H9 (cell line): ENCODE measurements around the gene DPYD. TPM values are rescaled to one million over a fixed set of nuclear protein-coding genes. Genes with fewer than 3 reads are reported as not detected.

Experiments used
- DNase-seq: peaks from one replicate; pipeline ENCODE4 v3.0.0-alpha.2; 2017
- H2AFZ ChIP-seq: one replicate; pipeline ENCODE4 v1.6.1; 2013; ENCODE audit warnings: mild to moderate bottlenecking, low read length, control low read depth, moderate library complexity
- H2AK5ac ChIP-seq: 2 replicates; pipeline ENCODE4 v1.6.1; 2013; ENCODE audit warnings: low read length, control low read depth, mixed read lengths; ENCODE audit not compliant: insufficient read length
- H2BK120ac ChIP-seq: one replicate; pipeline ENCODE4 v1.6.1; 2013; ENCODE audit warnings: low read depth, mild to moderate bottlenecking, low read length, control low read depth, inconsistent platforms; ENCODE audit not compliant: poor library complexity, severe bottlenecking
- H2BK12ac ChIP-seq: 2 replicates; pipeline ENCODE4 v1.6.1; 2013; ENCODE audit warnings: low read length, control low read depth, mixed read lengths, low read depth; ENCODE audit not compliant: insufficient read length
- H2BK15ac ChIP-seq: 2 replicates; pipeline ENCODE4 v1.6.1; 2013; ENCODE audit warnings: low read depth, low read length, control low read depth
- H2BK20ac ChIP-seq: one replicate; pipeline ENCODE4 v1.6.1; 2013; ENCODE audit warnings: low read depth, mild to moderate bottlenecking, low read length, control low read depth, inconsistent platforms; ENCODE audit not compliant: poor library complexity, severe bottlenecking
- H2BK5ac ChIP-seq: 2 replicates; pipeline ENCODE4 v1.6.1; 2013; ENCODE audit warnings: low read length, control low read depth, mixed read lengths; ENCODE audit not compliant: insufficient read length
- H3K14ac ChIP-seq: 2 replicates; pipeline ENCODE4 v1.6.1; 2013; ENCODE audit warnings: low read length, control low read depth; ENCODE audit not compliant: insufficient read depth
- H3K18ac ChIP-seq: 2 replicates; pipeline ENCODE4 v1.6.1; 2013; ENCODE audit warnings: low read depth, mild to moderate bottlenecking, mixed read lengths, low read length, control low read depth; ENCODE audit not compliant: insufficient read length
- H3K23ac ChIP-seq: 2 replicates; pipeline ENCODE4 v1.6.1; 2013; ENCODE audit warnings: low read length, control low read depth, mixed read lengths, low read depth; ENCODE audit not compliant: insufficient read length
- H3K23me2 ChIP-seq: 2 replicates; pipeline ENCODE4 v1.6.1; 2013; ENCODE audit warnings: low read depth, mild to moderate bottlenecking, mixed read lengths, low read length, control low read depth; ENCODE audit not compliant: insufficient read length, poor library complexity, severe bottlenecking
- H3K27ac ChIP-seq: 2 replicates; pipeline ENCODE4 v1.5.1; 2013; ENCODE audit warnings: low read length, control low read depth, mixed read lengths, low read depth; ENCODE audit not compliant: insufficient read length
- H3K27me3 ChIP-seq: 2 replicates; pipeline ENCODE4 v1.6.1; 2013; ENCODE audit warnings: low read length, control low read depth, inconsistent platforms; ENCODE audit not compliant: insufficient read depth
- H3K4ac ChIP-seq: 2 replicates; pipeline ENCODE4 v1.6.1; 2013; ENCODE audit warnings: low read depth, mild to moderate bottlenecking, control low read depth, inconsistent platforms, low read length, moderate library complexity
- H3K4me1 ChIP-seq: 2 replicates; pipeline ENCODE4 v1.6.1; 2013; ENCODE audit warnings: low read length, control low read depth, inconsistent platforms; ENCODE audit not compliant: insufficient read depth
- H3K4me2 ChIP-seq: 2 replicates; pipeline ENCODE4 v1.6.1; 2013; ENCODE audit warnings: low read length, control low read depth, mixed read lengths; ENCODE audit not compliant: insufficient read length, insufficient read depth
- H3K56ac ChIP-seq: 2 replicates; pipeline ENCODE4 v1.6.1; 2013; ENCODE audit warnings: low read depth, mild to moderate bottlenecking, mixed read lengths, low read length, control low read depth; ENCODE audit not compliant: insufficient read length
- H3K79me1 ChIP-seq: 2 replicates; pipeline ENCODE4 v1.6.1; 2013; ENCODE audit warnings: low read depth, mild to moderate bottlenecking, moderate library complexity, low read length, control low read depth, inconsistent platforms; ENCODE audit not compliant: insufficient read depth, poor library complexity, severe bottlenecking
- H3K79me2 ChIP-seq: 2 replicates; pipeline ENCODE4 v1.6.1; 2013; ENCODE audit warnings: low read length, control low read depth, inconsistent platforms; ENCODE audit not compliant: insufficient read depth
- H3K9ac ChIP-seq: 2 replicates; pipeline ENCODE4 v1.6.1; 2013; ENCODE audit warnings: low read length, control low read depth, mixed read lengths; ENCODE audit not compliant: insufficient read length; ENCODE audit errors: extremely low read depth
- H3K9me3 ChIP-seq: one replicate; pipeline ENCODE4 v1.6.1; 2013; ENCODE audit warnings: low read depth, low read length, inconsistent platforms; ENCODE audit not compliant: control insufficient read depth
- H3T11ph ChIP-seq: one replicate; pipeline ENCODE4 v1.6.1; 2013; ENCODE audit warnings: mild to moderate bottlenecking, low read length, control low read depth, inconsistent platforms
- H4K20me1 ChIP-seq: one replicate; pipeline ENCODE4 v1.6.1; 2013; ENCODE audit not compliant: control insufficient read depth, insufficient read length, insufficient read depth
- H4K5ac ChIP-seq: 2 replicates; pipeline ENCODE4 v1.6.1; 2013; ENCODE audit warnings: low read depth, mild to moderate bottlenecking, mixed read lengths, low read length, control low read depth; ENCODE audit not compliant: insufficient read length
- H4K8ac ChIP-seq: replicated peaks from 2 replicates; pipeline ENCODE4 v1.6.1; 2013; ENCODE audit warnings: low read length, control low read depth, mixed read lengths, low read depth; ENCODE audit not compliant: insufficient read length
- H4K91ac ChIP-seq: 2 replicates; pipeline ENCODE4 v1.6.1; 2013; ENCODE audit warnings: low read depth, mild to moderate bottlenecking, moderate library complexity, mixed read lengths, low read length, control low read depth; ENCODE audit not compliant: insufficient read length
- H3K27ac Mint-ChIP-seq, 3 experiments: 2 replicates in 2 of 3; 3 replicates in 1 of 3; pipeline ENCODE4 v1.8.0; 2020 to 2021; ENCODE audit warnings: mixed read lengths in 3 of 3, mild to moderate bottlenecking in 1 of 3, moderate library complexity in 1 of 3
- H3K27me3 Mint-ChIP-seq: 2 replicates; pipeline ENCODE4 v1.8.0; 2021; ENCODE audit warnings: low read depth, mild to moderate bottlenecking, moderate library complexity, mixed read lengths
- H3K36me3 Mint-ChIP-seq, 3 experiments: 2 replicates in 2 of 3; 3 replicates in 1 of 3; pipeline ENCODE4 v1.8.0; 2020 to 2021; ENCODE audit warnings: low read depth in 3 of 3, mixed read lengths in 3 of 3; ENCODE audit not compliant: insufficient read depth in 1 of 3
- H3K4me1 Mint-ChIP-seq, 2 experiments: 2 replicates each; pipeline ENCODE4 v1.8.0; 2020; ENCODE audit warnings: mixed read lengths in 2 of 2
- H3K4me3 Mint-ChIP-seq, 2 experiments: 2 replicates in 1 of 2; 3 replicates in 1 of 2; pipeline ENCODE4 v1.8.0; 2020 to 2021; ENCODE audit warnings: mild to moderate bottlenecking in 2 of 2, mixed read lengths in 2 of 2, moderate library complexity in 1 of 2
- H3K9me3 Mint-ChIP-seq, 2 experiments: 2 replicates in 1 of 2; 3 replicates in 1 of 2; pipeline ENCODE4 v1.8.0; 2020; ENCODE audit warnings: mild to moderate bottlenecking in 2 of 2, mixed read lengths in 2 of 2, moderate library complexity in 1 of 2
- WGBS: extraction: QIAGEN DNeasy Blood & Tissue Kit; methylation state at CpG from one replicate; pipeline ENCODE4 v1.1.7; 2013; ENCODE audit warnings: missing lambda C conversion rate, low lambda C conversion rate, mixed read lengths; ENCODE audit not compliant: insufficient read length; ENCODE audit errors: extremely low coverage; 5-methylcytosine and 5-hydroxymethylcytosine counted together
- total RNA-seq: library from RNA; stranded (reverse); gene quantifications from 2 replicates; pipeline ENCODE4 v1.2.1, GENCODE V29; 2021
- TF ChIP-seq, protein P1 (sequence below): fragments of 200-600 bp; sonication (generic); conservative IDR thresholded peaks from 3 replicates; pipeline ENCODE4 v1.8.0; 2021; ENCODE audit warnings: antibody characterized with exemption, mild to moderate bottlenecking

Gene DPYD
- total RNA-seq, 1 experiment from 2014 or later, result 0.37 TPM

- no peaks in the 10 kb centered on the region for H3K23me2 ChIP-seq
- H3K9me3 ChIP-seq, result no peaks in the 10 kb centered on the region
- no peak overlapping the region for H2BK5ac ChIP-seq
- no peak overlapping the region for H4K91ac ChIP-seq
- H3K27me3 ChIP-seq, result no peaks in the 10 kb centered on the region
- H3K27ac Mint-ChIP-seq, result no peak overlapping the region
- H3K36me3 Mint-ChIP-seq, result no peaks in the 10 kb centered on the region
- H2AFZ ChIP-seq, result no peak overlapping the region
- no peak overlapping the region for H2BK12ac ChIP-seq
- no peak overlapping the region for H3K18ac ChIP-seq
- H2BK120ac ChIP-seq, result no peak overlapping the region
- H2BK15ac ChIP-seq, result no peak overlapping the region
- no CpG with 5 or more reads among the region's 3 CpGs for WGBS
- H3K79me1 ChIP-seq, result no peaks in the 10 kb centered on the region
- H4K20me1 ChIP-seq, result no peaks in the 10 kb centered on the region
- no peak overlapping the region for H3K56ac ChIP-seq
- H3K4me2 ChIP-seq, result no peak overlapping the region
- TF ChIP-seq, protein P1, sequence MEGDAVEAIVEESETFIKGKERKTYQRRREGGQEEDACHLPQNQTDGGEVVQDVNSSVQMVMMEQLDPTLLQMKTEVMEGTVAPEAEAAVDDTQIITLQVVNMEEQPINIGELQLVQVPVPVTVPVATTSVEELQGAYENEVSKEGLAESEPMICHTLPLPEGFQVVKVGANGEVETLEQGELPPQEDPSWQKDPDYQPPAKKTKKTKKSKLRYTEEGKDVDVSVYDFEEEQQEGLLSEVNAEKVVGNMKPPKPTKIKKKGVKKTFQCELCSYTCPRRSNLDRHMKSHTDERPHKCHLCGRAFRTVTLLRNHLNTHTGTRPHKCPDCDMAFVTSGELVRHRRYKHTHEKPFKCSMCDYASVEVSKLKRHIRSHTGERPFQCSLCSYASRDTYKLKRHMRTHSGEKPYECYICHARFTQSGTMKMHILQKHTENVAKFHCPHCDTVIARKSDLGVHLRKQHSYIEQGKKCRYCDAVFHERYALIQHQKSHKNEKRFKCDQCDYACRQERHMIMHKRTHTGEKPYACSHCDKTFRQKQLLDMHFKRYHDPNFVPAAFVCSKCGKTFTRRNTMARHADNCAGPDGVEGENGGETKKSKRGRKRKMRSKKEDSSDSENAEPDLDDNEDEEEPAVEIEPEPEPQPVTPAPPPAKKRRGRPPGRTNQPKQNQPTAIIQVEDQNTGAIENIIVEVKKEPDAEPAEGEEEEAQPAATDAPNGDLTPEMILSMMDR, result no peak
- no peaks in the 10 kb centered on the region for H3K4me1 ChIP-seq
- H3K27me3 Mint-ChIP-seq, result no peaks in the 10 kb centered on the region
- H3K9me3 Mint-ChIP-seq, result no peaks in the 10 kb centered on the region
- no peak for DNase-seq
- no peaks in the 10 kb centered on the region for H3K79me2 ChIP-seq
- no peak overlapping the region for H4K8ac ChIP-seq
- H2AK5ac ChIP-seq, result no peak overlapping the region
- no peak overlapping the region for H3K4me3 Mint-ChIP-seq
- H3K27ac ChIP-seq, result no peak overlapping the region
- H3K4ac ChIP-seq, result no peak overlapping the region
- no peak overlapping the region for H2BK20ac ChIP-seq
- H4K5ac ChIP-seq, result no peak overlapping the region
- H3K14ac ChIP-seq, result no peak overlapping the region
- H3K9ac ChIP-seq, result no peak overlapping the region
- H3K23ac ChIP-seq, result no peak overlapping the region
- H3K4me1 Mint-ChIP-seq, result peaks cover 0 to 5% of the 10 kb centered on the region in 2 experiments; a peak in 2 of 4 replicates
- H3T11ph ChIP-seq, result no peak overlapping the region
Measured at GRCh38 chr1:97630948-97631347, 289.9 kb downstream of the DPYD start.
